Mammary microvascular endothelial cell (primary cell): ENCODE measurements around the gene NUP54. TPM values are rescaled to one million over a fixed set of nuclear protein-coding genes. Genes with fewer than 3 reads are reported as not detected.

ENCODE experiments used
- total RNA-seq: library from RNA; depleted of rRNA; stranded (reverse); fragments of >200 nt; gene quantifications from 2 replicates; pipeline ENCODE4 v1.2.3, GENCODE V29; 2015

NUP54 gene
- total RNA-seq = 40.4 and 43.9 TPM in 2 replicates

GRCh38 chr4:76148142-76148865 is at the start of gene NUP54:
Gene NUP54, minus strand, starts transcription at chr4:76148397. Its CDS starts 23 bp downstream, at chr4:76148374.

GRCh38 chr4:76074468-76074867 is 73.7 kb downstream of the NUP54 start, which contains the start of gene ART3:
Gene ART3, plus strand, starts transcription at chr4:76074709. Its CDS starts 1,181 bp downstream, at chr4:76075890.

Other genes with a start within 250 kb of the NUP54 start
- not detected in 2 replicates for gene PPEF2, start 245.9 kb downstream of the NUP54 start, total RNA-seq
- 59.8 and 86.5 TPM in 2 replicates for gene NAAA, start 207.4 kb downstream of the NUP54 start, total RNA-seq
- gene SDAD1, start 157.5 kb downstream of the NUP54 start, total RNA-seq = 29.4 and 37.2 TPM in 2 replicates
- gene CXCL9, start 140.9 kb downstream of the NUP54 start, total RNA-seq = not detected in 2 replicates
- gene CXCL10, start 124.9 kb downstream of the NUP54 start, total RNA-seq = 1.5 and 3.6 TPM in 2 replicates
- gene CXCL11, start 112.3 kb downstream of the NUP54 start, total RNA-seq = 4.4 and 4.7 TPM in 2 replicates
- 0.07 TPM in 1 of 2 replicates, not detected in the other for gene ART3, start 73.7 kb downstream of the NUP54 start, total RNA-seq
- gene SCARB2, start 65.4 kb upstream of the NUP54 start, total RNA-seq = 95.2 and 102 TPM in 2 replicates
- not detected in 2 replicates for gene FAM47E, start 103.3 kb upstream of the NUP54 start, total RNA-seq
- gene STBD1, start 158.3 kb upstream of the NUP54 start, total RNA-seq = 1.7 and 3.5 TPM in 2 replicates